Type B pancreatic cell (in vitro differentiated cells): ENCODE results near the gene ESCO1. TPM values are rescaled to one million over a fixed set of nuclear protein-coding genes. Genes with fewer than 3 reads are reported as not detected.

Experiments
- DNase-seq: peaks from one replicate; pipeline ENCODE4 v3.0.0; 2021; ENCODE audit warnings: mixed read lengths; ENCODE audit not compliant: unreplicated experiment; ENCODE audit errors: extremely low spot score
- H3K27ac Mint-ChIP-seq: 2 replicates; pipeline ENCODE4 v1.8.0; 2021; ENCODE audit warnings: mild to moderate bottlenecking, mixed read lengths
- H3K27me3 Mint-ChIP-seq: 2 replicates; pipeline ENCODE4 v1.8.0; 2021; ENCODE audit warnings: mixed read lengths
- H3K36me3 Mint-ChIP-seq: 2 replicates; pipeline ENCODE4 v1.8.0; 2021; ENCODE audit warnings: mixed read lengths
- H3K4me1 Mint-ChIP-seq: one replicate; pipeline ENCODE4 v1.8.0; 2021; ENCODE audit warnings: mixed read lengths; ENCODE audit not compliant: unreplicated experiment
- H3K4me3 Mint-ChIP-seq: 2 replicates; pipeline ENCODE4 v1.8.0; 2021; ENCODE audit warnings: mild to moderate bottlenecking, mixed read lengths
- H3K9me3 Mint-ChIP-seq: 2 replicates; pipeline ENCODE4 v1.8.0; 2021; ENCODE audit warnings: mixed read lengths
- total RNA-seq: library from RNA; stranded (reverse); gene quantifications from 2 replicates; pipeline ENCODE4 v1.2.1, GENCODE V29; 2021; ENCODE audit warnings: low replicate concordance
- TF ChIP-seq, protein P1 (sequence below): fragments of 200-600 bp; sonication (generic); conservative IDR thresholded peaks from 2 replicates; pipeline ENCODE4 v1.5.0; 2021; ENCODE audit warnings: antibody characterized with exemption, mild to moderate bottlenecking

The ESCO1 gene
- total RNA-seq, 1 donor from 2014 or later: 15.3 TPM

DNA sequence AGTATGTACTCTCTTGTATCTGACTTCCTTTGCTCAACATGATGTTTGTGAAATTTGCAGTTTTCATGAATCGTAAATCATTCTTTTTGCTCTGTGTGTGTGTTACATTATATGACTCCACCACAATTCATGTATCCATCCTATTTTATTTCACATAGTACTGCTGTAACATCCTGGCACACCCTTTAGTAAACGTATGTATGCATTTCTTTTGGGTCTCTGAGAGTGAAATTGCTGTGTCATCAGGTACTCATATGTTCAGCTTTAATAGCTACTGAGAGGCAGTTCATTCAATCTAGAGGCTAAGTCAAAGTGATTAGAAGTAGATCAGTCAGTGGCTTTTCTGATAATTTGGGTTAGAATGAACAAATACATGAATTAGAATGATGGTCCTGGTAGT is 118.8 kb downstream of the ESCO1 start:
- Mint-ChIP-seq H3K9me3 (no peaks in the 10 kb centered on the region), H3K27ac (peak overlapping the region; percentile 35), H3K36me3 (peaks cover 3% of the 10 kb centered on the region), H3K4me1 (peaks cover 19% of the 10 kb centered on the region), H3K27me3 (no peaks in the 10 kb centered on the region), H3K4me3 (no peak overlapping the region)
- TF ChIP-seq, protein P1, sequence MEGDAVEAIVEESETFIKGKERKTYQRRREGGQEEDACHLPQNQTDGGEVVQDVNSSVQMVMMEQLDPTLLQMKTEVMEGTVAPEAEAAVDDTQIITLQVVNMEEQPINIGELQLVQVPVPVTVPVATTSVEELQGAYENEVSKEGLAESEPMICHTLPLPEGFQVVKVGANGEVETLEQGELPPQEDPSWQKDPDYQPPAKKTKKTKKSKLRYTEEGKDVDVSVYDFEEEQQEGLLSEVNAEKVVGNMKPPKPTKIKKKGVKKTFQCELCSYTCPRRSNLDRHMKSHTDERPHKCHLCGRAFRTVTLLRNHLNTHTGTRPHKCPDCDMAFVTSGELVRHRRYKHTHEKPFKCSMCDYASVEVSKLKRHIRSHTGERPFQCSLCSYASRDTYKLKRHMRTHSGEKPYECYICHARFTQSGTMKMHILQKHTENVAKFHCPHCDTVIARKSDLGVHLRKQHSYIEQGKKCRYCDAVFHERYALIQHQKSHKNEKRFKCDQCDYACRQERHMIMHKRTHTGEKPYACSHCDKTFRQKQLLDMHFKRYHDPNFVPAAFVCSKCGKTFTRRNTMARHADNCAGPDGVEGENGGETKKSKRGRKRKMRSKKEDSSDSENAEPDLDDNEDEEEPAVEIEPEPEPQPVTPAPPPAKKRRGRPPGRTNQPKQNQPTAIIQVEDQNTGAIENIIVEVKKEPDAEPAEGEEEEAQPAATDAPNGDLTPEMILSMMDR: no peak
- no peak for DNase-seq

DNA sequence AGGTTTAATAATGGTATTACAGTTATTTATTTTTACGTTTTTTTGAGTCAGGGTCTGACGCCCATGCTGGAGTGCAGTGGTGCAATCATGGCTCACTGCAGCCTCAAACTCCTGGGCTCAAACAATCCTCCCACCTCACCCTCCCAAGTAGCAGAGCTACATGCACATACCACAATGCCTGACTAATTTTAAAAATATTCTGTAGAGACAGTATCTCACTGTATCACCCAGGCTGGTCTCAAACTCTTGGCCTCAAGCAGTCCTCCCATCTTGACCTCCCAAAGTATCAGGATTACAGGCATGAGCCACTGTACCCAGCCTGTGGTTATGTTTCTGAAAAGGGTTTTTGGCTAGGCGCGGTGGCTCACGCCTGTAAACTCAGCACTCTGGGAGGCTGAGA is 120.8 kb downstream of the ESCO1 start:
- Mint-ChIP-seq H3K9me3 (no peaks in the 10 kb centered on the region), H3K36me3 (peaks cover 3% of the 10 kb centered on the region), H3K4me3 (no peak overlapping the region), H3K27ac (no peak overlapping the region), H3K27me3 (no peaks in the 10 kb centered on the region), H3K4me1 (peaks cover 12% of the 10 kb centered on the region)
- no peak for DNase-seq
- TF ChIP-seq, protein P1: no peak

Other genes with a start within 250 kb of the ESCO1 start
- 66.4 and 83.1 TPM in 2 replicates for gene SNRPD1, start 11.6 kb upstream of the ESCO1 start, total RNA-seq
- gene ABHD3, start 104.1 kb upstream of the ESCO1 start, total RNA-seq: 23.2 and 29.3 TPM in 2 replicates
- gene MIB1, start 140.1 kb upstream of the ESCO1 start, total RNA-seq: 43.4 and 65.7 TPM in 2 replicates